HG02588 (cell line): ENCODE results near the gene TYRO3.
"Not testable (repeated sequence)": the region's sequence is repeated elsewhere in the genome, so short reads cannot be mapped to it uniquely, and the experiment has no call there.

ENCODE experiments used
- ATAC-seq: cut with Tn5 transposase; IDR thresholded peaks from one replicate; pipeline ENCODE4 v1.9.1; 2021; ENCODE audit warnings: mild to moderate bottlenecking, moderate library complexity; ENCODE audit not compliant: unreplicated experiment

Gene TYRO3

GRCh38 chr15:41553731-41554130 lies 5.3 kb upstream of the TYRO3 start:
- no peak for ATAC-seq

GRCh38 chr15:41554343-41554742 lies 4.7 kb upstream of the TYRO3 start:
- ATAC-seq: no peak

- no peak for ATAC-seq
These were observed 4.1 kb upstream of the TYRO3 start for GRCh38 chr15:41554915-41555314.

GRCh38 chr15:41556677-41557076 lies 2.3 kb upstream of the TYRO3 start:
- ATAC-seq: no peak

- no peak for ATAC-seq
These were observed 1.2 kb upstream of the TYRO3 start for GRCh38 chr15:41557673-41558399.

GRCh38 chr15:41559239-41559782 lies 299 bp downstream of the TYRO3 start:
- ATAC-seq: no peak

- ATAC-seq: no peak
These were observed 1.5 kb downstream of the TYRO3 start for GRCh38 chr15:41560572-41560874.

GRCh38 chr15:41561104-41561776 lies 2.2 kb downstream of the TYRO3 start:
- ATAC-seq: no peak

- no peak for ATAC-seq
These were observed 2.7 kb downstream of the TYRO3 start for GRCh38 chr15:41561777-41562145.

- ATAC-seq: no peak
These were observed 3.2 kb downstream of the TYRO3 start for GRCh38 chr15:41562244-41562643.

GRCh38 chr15:41562784-41563198 lies 3.8 kb downstream of the TYRO3 start:
- no peak for ATAC-seq

- ATAC-seq: no peak
These were observed 5.4 kb downstream of the TYRO3 start for GRCh38 chr15:41564286-41564959.

GRCh38 chr15:41564960-41565502 lies 6.0 kb downstream of the TYRO3 start:
- no peak for ATAC-seq

- ATAC-seq: no peak
These were observed 6.7 kb downstream of the TYRO3 start for GRCh38 chr15:41565702-41566101.

GRCh38 chr15:41566121-41566885 lies 7.3 kb downstream of the TYRO3 start:
- ATAC-seq: no peak

- ATAC-seq: no peak
These were observed 8.2 kb downstream of the TYRO3 start for GRCh38 chr15:41567261-41567660.

GRCh38 chr15:41567862-41568261 lies 8.8 kb downstream of the TYRO3 start:
- no peak for ATAC-seq

GRCh38 chr15:41568350-41569017 lies 9.5 kb downstream of the TYRO3 start:
- ATAC-seq: no peak

GRCh38 chr15:41569232-41569631 lies 10.2 kb downstream of the TYRO3 start:
- ATAC-seq: not testable (repeated sequence)

- no peak for ATAC-seq
These were observed 11.8 kb downstream of the TYRO3 start for GRCh38 chr15:41570764-41571163.
